IMR-90 (cell line): ENCODE data around the gene PITPNC1. TPM values are rescaled to one million over a fixed set of nuclear protein-coding genes. Genes with fewer than 3 reads are reported as not detected.

Source experiments
- ATAC-seq: fragments of 200-7000 bp; cut with Tn5 transposase; 2 replicates; pipeline ENCODE4 v1.9.1; 2020; ENCODE audit warnings: low read depth, mild to moderate bottlenecking, moderate library complexity
- BruUV-seq: library from RNA; stranded (reverse); fragments of 400-500 nt; replicated peaks from 2 replicates; lab custom pipeline; 2021; lab: Mats Ljungman, UMichigan
- CTCF ChIA-PET: fragments of 300-600 bp; formaldehyde crosslinking; extraction: SDS; loops from one replicate; lab custom pipeline; 2021; ENCODE audit warnings: antibody characterized with exemption; lab: Yijun Ruan, JAX
- POLR2A ChIA-PET: fragments of 300-600 bp; sonication (Branson Sonifier 250); formaldehyde crosslinking; loops from one replicate; lab custom pipeline; 2022; ENCODE audit warnings: antibody characterized with exemption; ENCODE audit not compliant: unreplicated experiment; lab: Charles Lee
- DNase-seq: peaks from one replicate; pipeline ENCODE4 v3.0.0; 2013
- H2AFZ ChIP-seq: replicated peaks from 2 replicates; pipeline ENCODE3; 2013; ENCODE audit warnings: low read length, mild to moderate bottlenecking; ENCODE audit not compliant: poor library complexity
- H2AK5ac ChIP-seq: 2 replicates; pipeline ENCODE4 v1.6.1; 2013; ENCODE audit warnings: low read depth, low read length, inconsistent platforms
- H2AK9ac ChIP-seq: replicated peaks from 2 replicates; pipeline ENCODE3; 2013; ENCODE audit warnings: mild to moderate bottlenecking, low read depth, low read length, moderate library complexity; ENCODE audit not compliant: poor library complexity
- H2BK120ac ChIP-seq: 2 replicates; pipeline ENCODE4 v1.6.1; 2013; ENCODE audit warnings: low read depth, low read length, inconsistent platforms
- H2BK15ac ChIP-seq: 3 replicates; pipeline ENCODE4 v1.6.1; 2013; ENCODE audit warnings: low read depth, low read length, inconsistent platforms
- H2BK20ac ChIP-seq: 2 replicates; pipeline ENCODE4 v1.6.1; 2013; ENCODE audit warnings: low read depth, mild to moderate bottlenecking, inconsistent platforms, low read length, moderate library complexity
- H2BK5ac ChIP-seq: 2 replicates; pipeline ENCODE4 v1.6.1; 2013; ENCODE audit warnings: mild to moderate bottlenecking, low read depth, low read length, inconsistent platforms; ENCODE audit not compliant: poor library complexity, severe bottlenecking
- H3K14ac ChIP-seq: replicated peaks from 2 replicates; pipeline ENCODE4 v1.6.1; 2013; ENCODE audit warnings: low read depth, low read length, inconsistent platforms
- H3K18ac ChIP-seq: 2 replicates; pipeline ENCODE4 v1.6.1; 2013; ENCODE audit warnings: low read depth, low read length, control low read depth
- H3K23ac ChIP-seq: 2 replicates; pipeline ENCODE4 v1.6.1; 2013; ENCODE audit warnings: low read depth, low read length, inconsistent platforms
- H3K27ac ChIP-seq: 2 replicates; pipeline ENCODE4 v1.5.1; 2013; ENCODE audit warnings: mild to moderate bottlenecking, control low read depth, low read length; ENCODE audit not compliant: insufficient read depth
- H3K27me3 ChIP-seq: 2 replicates; pipeline ENCODE4 v1.6.1; 2013; ENCODE audit warnings: low read length; ENCODE audit not compliant: control insufficient read depth, insufficient read depth
- H3K36me3 ChIP-seq: 2 replicates; pipeline ENCODE4 v1.6.1; 2013; ENCODE audit warnings: low read length, mixed read lengths; ENCODE audit not compliant: control insufficient read depth, insufficient read depth
- H3K4ac ChIP-seq: 2 replicates; pipeline ENCODE4 v1.6.1; 2013; ENCODE audit warnings: low read depth, low read length, inconsistent platforms
- H3K4me1 ChIP-seq: 2 replicates; pipeline ENCODE4 v1.6.1; 2013; ENCODE audit warnings: low read length, mixed read lengths; ENCODE audit not compliant: control insufficient read depth, insufficient read depth
- H3K4me2 ChIP-seq: 2 replicates; pipeline ENCODE4 v1.6.1; 2013; ENCODE audit warnings: low read depth, mild to moderate bottlenecking, control low read depth, low read length, moderate library complexity
- H3K4me3 ChIP-seq: 2 replicates; pipeline ENCODE4 v1.5.1; 2013; ENCODE audit warnings: low read depth, mild to moderate bottlenecking, control low read depth, low read length, moderate library complexity; ENCODE audit not compliant: insufficient read depth
- H3K56ac ChIP-seq: 2 replicates; pipeline ENCODE4 v1.6.1; 2013; ENCODE audit warnings: low read length, inconsistent platforms; ENCODE audit not compliant: insufficient read depth; ENCODE audit errors: extremely low read depth
- H3K79me1 ChIP-seq, 2 experiments: 2 replicates each; pipeline ENCODE4 v1.6.1; 2013; ENCODE audit warnings: low read length in 2 of 2, inconsistent platforms in 1 of 2, low read depth in 1 of 2
- H3K9ac ChIP-seq: 2 replicates; pipeline ENCODE4 v1.6.1; 2013; ENCODE audit warnings: low read depth, low read length, control low read depth
- H3K9me1 ChIP-seq: 2 replicates; pipeline ENCODE4 v1.6.1; 2013; ENCODE audit warnings: low read length, inconsistent platforms; ENCODE audit not compliant: insufficient read depth
- H3K9me3 ChIP-seq: 2 replicates; pipeline ENCODE4 v1.6.1; 2013; ENCODE audit warnings: low read length; ENCODE audit not compliant: control insufficient read depth, insufficient read depth
- H4K20me1 ChIP-seq: 2 replicates; pipeline ENCODE4 v1.6.1; 2013; ENCODE audit warnings: low read length, inconsistent platforms; ENCODE audit not compliant: insufficient read depth
- H4K5ac ChIP-seq: 2 replicates; pipeline ENCODE4 v1.6.1; 2013; ENCODE audit warnings: mild to moderate bottlenecking, low read depth, low read length, control low read depth
- H4K8ac ChIP-seq, 2 experiments: 2 replicates each; pipeline ENCODE4 v1.6.1; 2013; ENCODE audit warnings: low read depth in 2 of 2, low read length in 2 of 2, control low read depth in 1 of 2, inconsistent platforms in 1 of 2
- H4K91ac ChIP-seq: 2 replicates; pipeline ENCODE4 v1.6.1; 2013; ENCODE audit warnings: low read depth, low read length, inconsistent platforms; ENCODE audit not compliant: insufficient read depth
- BHLHE40 ChIP-seq: fragments of 150-350 bp; IDR thresholded peaks from 2 replicates; pipeline ENCODE4 v1.6.1; 2016; ENCODE audit warnings: mild to moderate bottlenecking, low read depth, low read length
- CEBPB ChIP-seq: IDR thresholded peaks from 2 replicates; pipeline ENCODE4 v1.6.1; 2012; ENCODE audit warnings: low read depth, low read length, improper control_type of control experiment
- CHD1 ChIP-seq: IDR thresholded peaks from 2 replicates; pipeline ENCODE4 v1.6.1; 2012; ENCODE audit warnings: low read depth, low read length, improper control_type of control experiment
- CTCF ChIP-seq: conservative IDR thresholded peaks from 2 replicates; pipeline ENCODE4 v1.5.1; 2012; ENCODE audit warnings: mild to moderate bottlenecking, low read depth, low read length, improper control_type of control experiment
- ELK1 ChIP-seq: fragments of 150-350 bp; IDR thresholded peaks from 2 replicates; pipeline ENCODE4 v1.6.1; 2016; ENCODE audit warnings: low read depth, mild to moderate bottlenecking, low read length, moderate library complexity, borderline replicate concordance
- FOS ChIP-seq: fragments of 150-350 bp; IDR thresholded peaks from 2 replicates; pipeline ENCODE4 v1.6.1; 2016; ENCODE audit warnings: low read depth, low read length
- MAFK ChIP-seq: IDR thresholded peaks from 2 replicates; pipeline ENCODE4 v1.6.1; 2012; ENCODE audit warnings: low read depth, low read length, improper control_type of control experiment
- MAZ ChIP-seq: IDR thresholded peaks from 2 replicates; pipeline ENCODE4 v1.6.1; 2012; ENCODE audit warnings: low read depth, mild to moderate bottlenecking, low read length, improper control_type of control experiment, moderate library complexity, borderline replicate concordance
- MXI1 ChIP-seq: IDR thresholded peaks from 2 replicates; pipeline ENCODE4 v1.6.1; 2012; ENCODE audit warnings: low read depth, mild to moderate bottlenecking, low read length, moderate library complexity, borderline replicate concordance
- NFE2L2 ChIP-seq: fragments of 150-350 bp; IDR thresholded peaks from 2 replicates; pipeline ENCODE4 v1.6.1; 2016; ENCODE audit warnings: low read depth, mild to moderate bottlenecking, low read length
- POLR2A ChIP-seq: IDR thresholded peaks from 2 replicates; pipeline ENCODE4 v1.6.1; 2012; ENCODE audit warnings: mild to moderate bottlenecking, low read depth, low read length
- RAD21 ChIP-seq: IDR thresholded peaks from 2 replicates; pipeline ENCODE4 v1.6.1; 2012; ENCODE audit warnings: low read length, improper control_type of control experiment
- RCOR1 ChIP-seq: IDR thresholded peaks from 2 replicates; pipeline ENCODE4 v1.6.1; 2012; ENCODE audit warnings: mild to moderate bottlenecking, low read length, improper control_type of control experiment; ENCODE audit not compliant: insufficient replicate concordance
- RFX5 ChIP-seq: IDR thresholded peaks from 2 replicates; pipeline ENCODE4 v1.8.0; 2012; ENCODE audit warnings: low read depth, mild to moderate bottlenecking, low read length, moderate library complexity
- SMC3 ChIP-seq: fragments of 150-350 bp; IDR thresholded peaks from 2 replicates; pipeline ENCODE4 v1.6.1; 2016; ENCODE audit warnings: low read depth, mild to moderate bottlenecking, antibody characterized with exemption, low read length, moderate library complexity
- USF2 ChIP-seq: fragments of 150-350 bp; IDR thresholded peaks from 2 replicates; pipeline ENCODE4 v1.6.1; 2017; ENCODE audit warnings: mild to moderate bottlenecking, antibody characterized with exemption, low read length, low read depth
- WGBS, 2 experiments: methylation state at CpG; one replicate each; pipeline versions ENCODE4 v1.1.5 to v1.1.7; 2013; ENCODE audit warnings: missing lambda C conversion rate in 2 of 2; ENCODE audit not compliant: insufficient read length in 1 of 2; ENCODE audit errors: extremely low coverage in 2 of 2; 5-methylcytosine and 5-hydroxymethylcytosine counted together
- dilution Hi-C: fragments of 300-500 bp; cut with HindIII; formaldehyde crosslinking; loops from one replicate; pipeline ENCODE4 v1.14.3; 2018; ENCODE audit warnings: low sequenced_read_pairs; ENCODE audit not compliant: unreplicated experiment
- in situ Hi-C: fragments of 300-500 bp; cut with MboI; formaldehyde crosslinking; loops from 3 replicates; pipeline ENCODE4 v1.14.3; 2019; ENCODE audit warnings: low sequenced_read_pairs, inconsistent platforms, mixed read lengths
- intact Hi-C: fragments of 100-400 bp; cut with micrococcal nuclease; formaldehyde crosslinking; loops from 2 replicates; pipeline ENCODE4 v1.10.0; 2022
- polyA plus RNA-seq, 3 experiments: library from polyadenylated mRNA; depleted of rRNA; stranded (reverse); fragments of >200 nt; gene quantifications; 2 replicates each; pipeline ENCODE4 v1.2.3, GENCODE V29; 2012; ENCODE audit warnings: low replicate concordance in 1 of 3
- total RNA-seq: library from RNA; depleted of rRNA; stranded (reverse); fragments of >200 nt; gene quantifications from 2 replicates; pipeline ENCODE4 v1.2.3, GENCODE V29; 2012

PITPNC1 gene
- total and polyA plus RNA-seq, 2 of the 4 experiments (the other 2 are of a cell fraction), result 4.1 TPM

GRCh38 chr17:67578142-67578457 lies 201.0 kb downstream of the PITPNC1 start:
- H3K14ac ChIP-seq, result no peak overlapping the region
- no peak overlapping the region for H3K4ac ChIP-seq
- no peak overlapping the region for H2BK120ac ChIP-seq
- H4K5ac ChIP-seq, result no peak overlapping the region
- no peak overlapping the region for H2AK5ac ChIP-seq
- no peak overlapping the region for H4K8ac ChIP-seq
- no peak overlapping the region for H2BK15ac ChIP-seq
- no TSS peak for BruUV-seq
- no peak for ATAC-seq
- H3K9ac ChIP-seq, result no peak overlapping the region
- H2AK9ac ChIP-seq, result no peak overlapping the region
- H3K4me3 ChIP-seq, result no peak overlapping the region
- ChIA-PET POLR2A (no interaction called here), CTCF (no interaction called here)
- no peak overlapping the region for H4K91ac ChIP-seq
- H2BK5ac ChIP-seq, result no peak overlapping the region
- intact Hi-C loops (no loop called here), dilution Hi-C loops (no loop called here), in situ Hi-C loops (no loop called here)
- no peak overlapping the region for H3K27ac ChIP-seq
- no peak overlapping the region for H3K4me2 ChIP-seq
- no peak overlapping the region for H2BK20ac ChIP-seq
- H3K79me1 ChIP-seq, result peaks cover 0 to 5% of the 10 kb centered on the region in 2 experiments; a peak in 1 of 4 replicates
- no peak overlapping the region for H3K56ac ChIP-seq
- H3K9me3 ChIP-seq, result no peaks in the 10 kb centered on the region
- H3K4me1 ChIP-seq, result no peaks in the 10 kb centered on the region; the same call in 1 of the 2 replicates
- H3K27me3 ChIP-seq, result no peaks in the 10 kb centered on the region
- WGBS, 2 experiments, result no CpG with 5 or more reads among the region's 5 CpGs
- H3K23ac ChIP-seq, result no peak overlapping the region
- H2AFZ ChIP-seq, result no peak overlapping the region
- no peak overlapping the region for H3K18ac ChIP-seq
- DNase-seq, result no peak
- no peaks in the 10 kb centered on the region for H3K36me3 ChIP-seq
- H4K20me1 ChIP-seq, result no peaks in the 10 kb centered on the region
- TF ChIP-seq RCOR1 (no peak), FOS (no peak), RFX5 (no peak), BHLHE40 (no peak), MAFK (no peak), MAZ (no peak), CTCF (no peak), ELK1 (no peak), POLR2A (no peak), CHD1 (no peak), NFE2L2 (no peak), CEBPB (no peak), SMC3 (no peak), RAD21 (no peak), USF2 (no peak), MXI1 (no peak)
- 0 out of 2 replicates have a peak, but pooled peaks cover 6% of the 10 kb centered on the region for H3K9me1 ChIP-seq
